Thoracic aorta (tissue), 2 donors: ENCODE measurements around the gene TRMT112. TPM values are rescaled to one million over a fixed set of nuclear protein-coding genes. Genes with fewer than 3 reads are reported as not detected.

Experiments used
- ATAC-seq: fragments of 150-250 bp; one replicate; pipeline ENCODE4 v1.8.0; 2017; ENCODE audit warnings: low read depth; ENCODE audit not compliant: insufficient number of reproducible peaks, low FRiP score
- DNase-seq: peaks from one replicate; pipeline ENCODE4 v3.0.0-alpha.2; 2020; ENCODE audit warnings: low spot score
- H3K27ac ChIP-seq, 2 donors: fragments of 200-600 bp; sonication (generic); 1 replicate in 1 of 2; 2 replicates in 1 of 2; pipeline ENCODE4 v1.5.1; 2016; ENCODE audit warnings: mild to moderate bottlenecking in 2 of 2, moderate library complexity in 2 of 2
- H3K27me3 ChIP-seq: fragments of 200-600 bp; sonication (generic); replicated peaks from 2 replicates; pipeline ENCODE4 v1.6.0; 2016; ENCODE audit warnings: mild to moderate bottlenecking; ENCODE audit not compliant: insufficient read depth
- H3K36me3 ChIP-seq: fragments of 200-600 bp; sonication (generic); one replicate; pipeline ENCODE4 v1.5.1; 2016
- H3K4me1 ChIP-seq, 2 donors: fragments of 200-600 bp; sonication (generic); 1 replicate in 1 of 2; 2 replicates in 1 of 2; pipeline versions ENCODE4 v1.5.1 to v1.6.0; 2016; ENCODE audit warnings: low read depth in 2 of 2, mild to moderate bottlenecking in 1 of 2; ENCODE audit not compliant: control insufficient read depth in 1 of 2
- H3K4me3 ChIP-seq: fragments of 200-600 bp; sonication (generic); 2 replicates; pipeline ENCODE4 v1.5.1; 2016; ENCODE audit warnings: mild to moderate bottlenecking
- H3K9me3 ChIP-seq: fragments of 200-600 bp; sonication (generic); 2 replicates; pipeline ENCODE4 v1.5.1; 2016
- CTCF ChIP-seq: fragments of 200-600 bp; sonication (generic); IDR thresholded peaks from one replicate; pipeline ENCODE4 v1.5.1; 2019; ENCODE audit warnings: antibody characterized with exemption
- total RNA-seq, 2 donors: library from RNA; depleted of rRNA; stranded (reverse); fragments of >200 nt; gene quantifications; one replicate each; pipeline versions ENCODE4 v1.1.0 to v1.2.3, GENCODE V29; 2016

The TRMT112 gene
- total RNA-seq, 2 donors from 2014 or later, result 157 to 218 TPM

- ATAC-seq, result no peak
- Histone ChIP-seq H3K27ac (no peak overlapping the region), H3K9me3 (no peaks in the 10 kb centered on the region), H3K4me3 (no peak overlapping the region), H3K27me3 (peaks cover 7% of the 10 kb centered on the region), H3K4me1 (peaks cover 33 to 48% of the 10 kb centered on the region in 2 donors), H3K36me3 (no peaks in the 10 kb centered on the region)
- no peak for TF ChIP-seq CTCF
- DNase-seq, result no peak
Measured at GRCh38 chr11:64287676-64288352, 29.5 kb downstream of the TRMT112 start.

GRCh38 chr11:64286801-64287159 lies 30.6 kb downstream of the TRMT112 start:
- H3K27me3 ChIP-seq, result no peaks in the 10 kb centered on the region
- ATAC-seq (no peak), DNase-seq (no peak)
- H3K4me1 ChIP-seq, result peaks cover 24 to 39% of the 10 kb centered on the region in 2 donors
- peaks cover under 1% of the 10 kb centered on the region for H3K36me3 ChIP-seq
- no peaks in the 10 kb centered on the region for H3K9me3 ChIP-seq
- no peak for TF ChIP-seq CTCF
- no peak overlapping the region for H3K27ac ChIP-seq
- no peak overlapping the region for H3K4me3 ChIP-seq

GRCh38 chr11:64285885-64286800 lies 31.2 kb downstream of the TRMT112 start:
- no peak for ATAC-seq
- peaks cover 18 to 32% of the 10 kb centered on the region in 2 donors for H3K4me1 ChIP-seq
- peak overlapping the region; percentile 91 to 94 for H3K27ac ChIP-seq
- no peaks in the 10 kb centered on the region for H3K9me3 ChIP-seq
- peaks cover 6% of the 10 kb centered on the region for H3K36me3 ChIP-seq
- no peak for TF ChIP-seq CTCF
- H3K4me3 ChIP-seq, result peak overlapping the region; percentile 92
- no peak for DNase-seq
- no peaks in the 10 kb centered on the region for H3K27me3 ChIP-seq

- Histone ChIP-seq H3K4me3 (peak within 1 kb of the TSS; percentile 92), H3K36me3 (peaks cover 6% of the 10 kb centered on the region), H3K27me3 (no peaks in the 10 kb centered on the region), H3K27ac (peak within 1 kb of the TSS; percentile 91 to 94), H3K4me1 (peaks cover 18 to 32% of the 10 kb centered on the region in 2 donors), H3K9me3 (no peaks in the 10 kb centered on the region)
- DNase-seq, result no peak
- TF ChIP-seq CTCF, result no peak
- ATAC-seq, result peak; percentile 64
Measured at GRCh38 chr11:64284962-64285884, 32.1 kb downstream of the TRMT112 start, which contains the start of gene GPR137. TSS of gene GPR137 (plus strand) at chr11:64285848. CDS start at chr11:64286525, 677 bp downstream.
